H1 (cell line): Measurements from ENCODE around the gene MYO5A. TPM values are rescaled to one million over a fixed set of nuclear protein-coding genes. Genes with fewer than 3 reads are reported as not detected.

ENCODE experiments used
- CTCF ChIP-seq, 3 experiments: IDR thresholded peaks; 1 replicate in 2 of 3; 2 replicates in 1 of 3; pipeline versions ENCODE4 v1.5.1 to v1.6.1; 2011; ENCODE audit warnings: low read length in 3 of 3, mild to moderate bottlenecking in 3 of 3, inconsistent platforms in 2 of 3, low read depth in 1 of 3, moderate library complexity in 1 of 3; ENCODE audit not compliant: insufficient read depth in 1 of 3; ENCODE audit errors: control extremely low read depth in 1 of 3
- MAFK ChIP-seq: IDR thresholded peaks from 2 replicates; pipeline ENCODE4 v1.6.1; 2012; ENCODE audit warnings: low read depth, mild to moderate bottlenecking, improper control_type of control experiment, low read length
- POLR2A ChIP-seq, 2 experiments: IDR thresholded peaks; 1 replicate in 1 of 2; 2 replicates in 1 of 2; pipeline ENCODE4 v1.6.1; 2011; ENCODE audit warnings: low read depth in 2 of 2, low read length in 2 of 2, mild to moderate bottlenecking in 2 of 2; ENCODE audit errors: control extremely low read depth in 1 of 2
- POU5F1 ChIP-seq: IDR thresholded peaks from 2 replicates; pipeline ENCODE4 v1.6.1; 2011; ENCODE audit warnings: low read depth, mild to moderate bottlenecking, low read length, moderate library complexity
- RXRA ChIP-seq: IDR thresholded peaks from 2 replicates; pipeline ENCODE4 v1.6.1; 2011; ENCODE audit warnings: low read depth, mild to moderate bottlenecking, low read length, moderate library complexity; ENCODE audit not compliant: insufficient read depth
- SIN3A ChIP-seq, 2 experiments: IDR thresholded peaks in 1 of 2; conservative IDR thresholded peaks in 1 of 2; 2 replicates each; pipeline ENCODE4 v1.6.1; 2011 to 2012; ENCODE audit warnings: low read length in 2 of 2, improper control_type of control experiment in 1 of 2, low read depth in 1 of 2, mild to moderate bottlenecking in 1 of 2
- SUZ12 ChIP-seq: fragments of 200-600 bp; sonication (generic); IDR thresholded peaks from 2 replicates; pipeline ENCODE4 v1.6.1; 2012; ENCODE audit warnings: mild to moderate bottlenecking, inconsistent platforms, low read length, moderate library complexity, mixed read lengths
- TCF12 ChIP-seq: IDR thresholded peaks from 2 replicates; pipeline ENCODE4 v1.6.1; 2011; ENCODE audit warnings: low read depth, mild to moderate bottlenecking, low read length
- polyA plus RNA-seq, 7 experiments: library from polyadenylated mRNA; depleted of rRNA in 3 of 7; stranded (reverse) in 5 of 7; unstranded in 2 of 7; fragments of >200 nt in 5 of 7; fragments of 200-250 nt in 2 of 7; gene quantifications; 1 replicate in 5 of 7; 2 replicates in 1 of 7; 4 replicates in 1 of 7; pipeline versions ENCODE4 v1.2.1 to v1.2.3, GENCODE V29; 2011 to 2013; ENCODE audit warnings: missing spikeins in 2 of 7, mixed read lengths in 2 of 7
- total RNA-seq: library from RNA; stranded (reverse); fragmentation: NEBNext Ultra II Directional; extraction: Animal tissue kit (Norgen Biotek cat#: 25700); gene quantifications from 2 replicates; pipeline ENCODE4 v1.2.1, GENCODE V29; 2021

Gene MYO5A
- total and polyA plus RNA-seq, 2 of the 8 experiments (the other 6 are each of a cell fraction or from before 2014, with no cell fraction given), result 11.4 to 24.7 TPM

- TF ChIP-seq CTCF (IDR thresholded peaks at IDR 0.05; ENCODE audit: control extremely low read depth in 1 of 3, insufficient read depth in 1 of 3, low read depth in 1 of 3, low read length in 3 of 3) (no peak), POU5F1 (no peak), SUZ12 (no peak), SIN3A (conservative IDR thresholded peaks at IDR 0.05 in 1 of 2, IDR thresholded peaks at IDR 0.05 in 1 of 2; ENCODE audit: low read depth in 1 of 2, low read length in 2 of 2) (no peak), POLR2A (IDR thresholded peaks at IDR 0.05; ENCODE audit: control extremely low read depth in 1 of 2, low read depth in 2 of 2, low read length in 2 of 2) (no peak), TCF12 (no peak), RXRA (no peak), MAFK (no peak)
Observed at GRCh38 chr15:52382647-52383046, 146.0 kb downstream of the MYO5A start (continued).
